Fibroblast of lung (primary cell): ENCODE data around the gene PLLP. TPM values are rescaled to one million over a fixed set of nuclear protein-coding genes. Genes with fewer than 3 reads are reported as not detected.
"Not testable (repeated sequence)": the region's sequence is repeated elsewhere in the genome, so short reads cannot be mapped to it uniquely, and the experiment has no call there.

Source experiments
- DNase-seq, 2 donors: peaks; one replicate each; pipeline versions ENCODE4 v3.0.0 to v3.0.0-alpha.2; 2010; ENCODE audit warnings: low read depth in 2 of 2
- H2AFZ ChIP-seq: 2 replicates; pipeline ENCODE4 v1.5.1; 2012; ENCODE audit warnings: low read length, control low read depth, inconsistent platforms
- H3K27ac ChIP-seq: 2 replicates; pipeline ENCODE4 v1.5.1; 2011; ENCODE audit warnings: low read length, control low read depth; ENCODE audit not compliant: insufficient read depth
- H3K27me3 ChIP-seq: 2 replicates; pipeline ENCODE4 v1.5.1; 2011; ENCODE audit warnings: mild to moderate bottlenecking, low read length; ENCODE audit not compliant: control insufficient read depth, insufficient read depth
- H3K36me3 ChIP-seq: 2 replicates; pipeline ENCODE4 v1.5.1; 2011; ENCODE audit warnings: low read length; ENCODE audit not compliant: control insufficient read depth, insufficient read depth
- H3K4me1 ChIP-seq: 2 replicates; pipeline ENCODE4 v1.5.1; 2011; ENCODE audit warnings: low read length; ENCODE audit not compliant: control insufficient read depth, insufficient read depth; ENCODE audit errors: extremely low read depth
- H3K4me2 ChIP-seq: 2 replicates; pipeline ENCODE4 v1.5.1; 2011; ENCODE audit warnings: low read length, control low read depth; ENCODE audit not compliant: insufficient read depth; ENCODE audit errors: extremely low read depth
- H3K4me3 ChIP-seq, 4 experiments: fragments of 200-600 bp in 1 of 4; sonication (generic) in 1 of 4; replicated peaks in 1 of 4; 2 replicates each; pipeline ENCODE4 v1.5.1; 2011 to 2016; ENCODE audit warnings: low read length in 4 of 4, low read depth in 3 of 4, mild to moderate bottlenecking in 3 of 4, control low read depth in 2 of 4, inconsistent platforms in 1 of 4, mixed read lengths in 1 of 4; ENCODE audit not compliant: insufficient read depth in 1 of 4; ENCODE audit errors: control extremely low read depth in 1 of 4
- H3K79me2 ChIP-seq: 2 replicates; pipeline ENCODE4 v1.5.1; 2012; ENCODE audit warnings: mild to moderate bottlenecking, low read length, inconsistent platforms; ENCODE audit not compliant: control insufficient read depth, insufficient read depth
- H3K9ac ChIP-seq: 2 replicates; pipeline ENCODE4 v1.5.1; 2011; ENCODE audit warnings: mild to moderate bottlenecking, low read length, control low read depth; ENCODE audit not compliant: insufficient read depth
- H3K9me3 ChIP-seq: 2 replicates; pipeline ENCODE4 v1.5.1; 2012; ENCODE audit warnings: low read depth, low read length; ENCODE audit not compliant: control insufficient read depth, insufficient read depth
- H4K20me1 ChIP-seq: 2 replicates; pipeline ENCODE4 v1.5.1; 2011; ENCODE audit warnings: low read length; ENCODE audit not compliant: control insufficient read depth, insufficient read depth; ENCODE audit errors: extremely low read depth
- CTCF ChIP-seq, 2 donors: IDR thresholded peaks in 1 of 2; conservative IDR thresholded peaks in 1 of 2; 1 replicate in 1 of 2; 2 replicates in 1 of 2; pipeline ENCODE4 v1.5.1; 2011 to 2012; ENCODE audit warnings: low read length in 2 of 2, control low read depth in 1 of 2, inconsistent platforms in 1 of 2, low read depth in 1 of 2, mild to moderate bottlenecking in 1 of 2
- EZH2 ChIP-seq: IDR thresholded peaks from 2 replicates; pipeline ENCODE4 v1.5.1; 2012; ENCODE audit warnings: low read length, control low read depth, mild to moderate bottlenecking; ENCODE audit errors: missing control alignments
- polyA plus RNA-seq, 2 donors: library from polyadenylated mRNA; depleted of rRNA in 1 of 2; stranded (reverse) in 1 of 2; unstranded in 1 of 2; fragments of >200 nt; gene quantifications; 2 replicates each; pipeline ENCODE4 v1.2.1, GENCODE V29; 2011 to 2012; ENCODE audit warnings: missing spikeins in 1 of 2
- total RNA-seq: library from RNA; depleted of rRNA; stranded (reverse); fragments of >200 nt; gene quantifications from 2 replicates; pipeline ENCODE4 v1.2.1, GENCODE V29; 2014

PLLP gene
- total and polyA plus RNA-seq, 2 donors (not counting 1 experiment from before 2014, with no cell fraction given): 0.05 TPM; not detected in 1

GRCh38 chr16:57271063-57271345, 13.5 kb downstream of the PLLP start:
- Histone ChIP-seq H2AFZ (no peak overlapping the region), H3K36me3 (no peaks in the 10 kb centered on the region)

GRCh38 chr16:57270221-57271062, 14.0 kb downstream of the PLLP start:
- Histone ChIP-seq H3K79me2 (no peaks in the 10 kb centered on the region), H3K4me2 (no peak overlapping the region), H3K9ac (no peak overlapping the region), H3K27me3 (no peaks in the 10 kb centered on the region), H4K20me1 (no peaks in the 10 kb centered on the region), H3K4me1 (no peaks in the 10 kb centered on the region), H3K9me3 (no peaks in the 10 kb centered on the region), H3K27ac (no peak overlapping the region), H3K4me3 (no peak overlapping the region), H2AFZ (no peak overlapping the region), H3K36me3 (no peaks in the 10 kb centered on the region)
- no peak for DNase-seq
- TF ChIP-seq CTCF (conservative IDR thresholded peaks at IDR 0.05 in 1 of 2, IDR thresholded peaks at IDR 0.05 in 1 of 2; ENCODE audit: low read depth in 1 of 2, low read length in 2 of 2): no peak
- no peak for TF ChIP-seq EZH2

More at GRCh38 chr16:57271063-57271345, 13.5 kb downstream of the PLLP start:
- Histone ChIP-seq H3K27ac (no peak overlapping the region), H3K4me1 (no peaks in the 10 kb centered on the region), H3K9me3 (no peaks in the 10 kb centered on the region), H3K27me3 (no peaks in the 10 kb centered on the region), H3K4me2 (no peak overlapping the region), H3K4me3 (no peak overlapping the region), H3K9ac (no peak overlapping the region), H4K20me1 (no peaks in the 10 kb centered on the region), H3K79me2 (no peaks in the 10 kb centered on the region)
- DNase-seq: no peak
- TF ChIP-seq CTCF (conservative IDR thresholded peaks at IDR 0.05 in 1 of 2, IDR thresholded peaks at IDR 0.05 in 1 of 2; ENCODE audit: low read depth in 1 of 2, low read length in 2 of 2): no peak
- TF ChIP-seq EZH2: no peak

GRCh38 chr16:57268804-57269800, 15.4 kb downstream of the PLLP start:
- DNase-seq: peak in 1 of 2 donors; percentile 48
- Histone ChIP-seq H2AFZ (no peak overlapping the region), H3K4me1 (no peaks in the 10 kb centered on the region), H3K4me2 (no peak overlapping the region), H3K9ac (no peak overlapping the region), H4K20me1 (no peaks in the 10 kb centered on the region), H3K27ac (no peak overlapping the region), H3K4me3 (no peak overlapping the region), H3K9me3 (no peaks in the 10 kb centered on the region), H3K27me3 (no peaks in the 10 kb centered on the region), H3K79me2 (no peaks in the 10 kb centered on the region), H3K36me3 (no peaks in the 10 kb centered on the region)
- no peak for TF ChIP-seq CTCF (conservative IDR thresholded peaks at IDR 0.05 in 1 of 2, IDR thresholded peaks at IDR 0.05 in 1 of 2; ENCODE audit: low read depth in 1 of 2, low read length in 2 of 2)
- no peak for TF ChIP-seq EZH2

GRCh38 chr16:57267343-57267742, 17.1 kb downstream of the PLLP start:
- not testable (repeated sequence) for H3K27me3 ChIP-seq, H3K4me3 ChIP-seq, H3K9me3 ChIP-seq, H3K4me2 ChIP-seq, H4K20me1 ChIP-seq, H3K36me3 ChIP-seq, DNase-seq, H2AFZ ChIP-seq, H3K4me1 ChIP-seq, H3K79me2 ChIP-seq, H3K27ac ChIP-seq, H3K9ac ChIP-seq
